ENCODE measurements around the gene CACNA1C.

The CACNA1C gene

DNA sequence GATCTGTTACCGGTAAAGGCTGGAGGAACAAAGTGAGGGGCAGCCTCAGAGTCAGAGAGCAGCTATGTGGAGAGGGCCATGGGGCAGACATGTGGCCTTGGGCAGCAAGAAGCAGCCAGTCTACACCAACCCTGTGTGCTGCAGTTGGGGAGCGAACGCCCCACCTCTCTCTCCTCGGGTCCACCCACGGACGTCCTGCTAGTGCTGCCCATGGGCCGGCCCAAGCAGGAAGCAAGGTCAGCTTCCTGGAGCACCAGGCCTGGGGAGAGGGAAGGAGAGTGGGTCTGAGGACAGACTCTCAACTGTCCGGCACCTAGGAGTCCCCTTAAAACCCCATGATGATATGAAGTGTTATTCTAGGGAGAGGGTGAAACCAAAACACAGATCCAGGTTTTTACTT is 487.2 kb downstream of the CACNA1C start:
- DNase-seq, result no peak

DNA sequence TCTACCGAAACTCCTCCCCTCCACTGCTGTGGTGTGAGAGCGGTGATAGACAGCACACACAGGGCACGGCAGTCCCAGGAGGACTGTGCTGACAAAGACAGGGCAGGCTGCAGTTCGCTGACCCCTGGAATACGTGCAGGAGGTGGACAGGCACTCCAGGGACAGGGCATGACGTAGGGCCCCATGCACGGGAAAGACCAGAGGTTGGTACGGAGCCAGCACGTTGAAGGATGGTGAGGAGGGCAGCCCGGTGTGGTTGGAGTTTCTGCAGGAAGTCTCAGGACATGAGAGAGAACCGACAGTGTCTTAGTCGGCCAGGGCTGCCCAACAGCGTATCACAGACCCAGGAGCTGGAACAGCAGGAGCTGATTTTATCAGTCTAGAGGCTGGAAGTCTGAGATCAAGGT is 487.8 kb downstream of the CACNA1C start:
- no peak for DNase-seq

DNA sequence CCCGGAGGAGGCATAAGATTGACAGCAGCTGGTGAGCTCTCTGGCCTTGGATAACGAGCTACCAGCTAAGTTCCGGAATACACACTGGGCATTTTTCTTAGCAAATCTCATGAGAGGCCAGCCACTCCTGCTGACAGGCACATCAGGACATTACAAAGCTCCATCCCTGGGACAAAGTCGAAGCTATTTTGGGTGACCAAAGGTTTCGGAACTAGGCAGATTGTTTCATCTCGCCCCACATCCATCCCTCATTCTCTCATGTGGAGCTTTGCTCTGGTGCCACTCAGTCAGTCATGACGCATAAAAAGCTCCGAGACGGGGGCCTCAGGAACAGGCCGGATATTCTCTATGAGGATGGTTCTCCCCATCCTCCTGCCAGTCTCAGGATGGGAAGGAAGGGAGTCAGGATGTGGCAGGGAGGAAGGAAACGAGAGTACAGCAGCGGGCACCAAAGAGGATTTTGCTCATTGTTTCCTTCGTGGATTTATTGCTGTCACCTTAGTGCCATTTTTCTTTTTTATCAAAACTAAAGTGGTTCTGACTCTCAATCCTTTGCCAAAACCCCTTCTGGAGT is 488.9 kb downstream of the CACNA1C start:
- DNase-seq, result no peak

DNA sequence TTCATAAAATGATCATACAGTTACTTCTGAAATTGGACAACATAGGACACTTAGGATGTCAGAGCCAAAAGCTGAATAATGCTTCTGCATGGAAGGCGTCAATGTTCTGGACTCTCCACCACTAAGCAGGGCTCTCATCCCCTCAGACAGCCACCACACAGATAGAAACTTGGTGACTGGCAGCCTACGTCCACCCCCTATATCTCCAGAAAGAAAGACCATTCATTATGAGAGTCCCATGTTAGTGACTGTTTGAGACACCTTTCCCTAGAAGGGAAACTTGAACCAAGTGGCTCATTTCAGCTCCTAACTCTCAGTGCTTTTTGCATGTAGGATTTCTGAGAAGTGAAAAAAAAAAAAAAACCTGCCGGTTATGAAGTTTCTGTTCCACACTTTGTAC is 491.0 kb downstream of the CACNA1C start:
- no peak for DNase-seq

DNA sequence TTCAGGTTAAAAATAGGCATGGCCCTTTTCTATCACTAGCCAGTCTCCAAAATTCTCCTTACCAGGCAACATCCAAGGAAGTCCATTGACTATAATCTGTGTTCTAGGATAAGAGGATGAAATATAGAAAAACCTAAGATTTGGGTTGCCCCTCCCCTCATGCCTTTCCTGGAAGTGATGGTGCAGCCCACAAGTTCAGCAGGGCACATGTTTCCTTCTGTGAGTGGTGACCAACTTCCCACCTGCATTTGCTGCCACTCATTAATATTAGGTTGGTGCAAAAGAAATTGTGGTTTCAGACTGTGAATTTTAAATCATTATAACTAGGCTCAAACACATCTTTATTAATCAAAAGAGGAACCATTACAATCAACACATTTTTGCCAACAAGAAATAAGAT is 491.4 kb downstream of the CACNA1C start:
- no peak for DNase-seq

DNA sequence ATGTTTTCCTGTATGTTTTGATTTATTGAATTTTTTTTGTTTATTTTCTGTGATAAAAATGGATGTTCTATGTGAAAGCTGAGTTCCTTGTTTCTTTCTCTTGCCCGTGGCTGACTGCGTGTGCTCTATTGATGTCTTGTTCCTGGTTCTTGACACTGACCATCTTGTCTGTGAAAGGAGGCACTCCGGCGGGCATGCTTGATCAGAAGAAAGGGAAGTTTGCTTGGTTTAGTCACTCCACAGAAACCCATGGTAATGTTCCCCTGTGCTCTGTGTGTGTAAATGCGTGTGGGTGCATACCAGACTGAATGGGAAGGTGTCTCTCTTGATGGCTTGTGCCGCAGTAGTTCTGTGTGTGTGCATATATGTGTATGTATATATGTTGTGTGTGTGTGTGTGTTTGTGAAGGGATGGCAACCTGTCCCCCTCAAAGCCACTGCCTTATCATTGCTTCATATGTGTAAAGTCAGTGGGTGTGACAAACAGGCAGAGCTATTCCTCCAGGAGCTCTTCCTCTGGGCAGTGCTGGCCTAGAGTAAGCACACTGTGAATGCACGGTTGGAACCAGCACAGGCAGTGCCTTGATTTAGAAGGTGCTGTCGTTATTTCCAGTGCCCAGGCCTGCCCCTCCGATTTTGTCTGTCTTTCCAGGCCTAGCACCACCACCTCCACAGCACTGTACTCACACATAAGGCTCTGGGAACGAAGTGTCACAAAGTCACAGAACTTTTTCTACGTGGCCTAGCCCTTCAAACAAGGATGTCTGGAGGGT is 494.7 kb downstream of the CACNA1C start:
- no peak for DNase-seq

DNA sequence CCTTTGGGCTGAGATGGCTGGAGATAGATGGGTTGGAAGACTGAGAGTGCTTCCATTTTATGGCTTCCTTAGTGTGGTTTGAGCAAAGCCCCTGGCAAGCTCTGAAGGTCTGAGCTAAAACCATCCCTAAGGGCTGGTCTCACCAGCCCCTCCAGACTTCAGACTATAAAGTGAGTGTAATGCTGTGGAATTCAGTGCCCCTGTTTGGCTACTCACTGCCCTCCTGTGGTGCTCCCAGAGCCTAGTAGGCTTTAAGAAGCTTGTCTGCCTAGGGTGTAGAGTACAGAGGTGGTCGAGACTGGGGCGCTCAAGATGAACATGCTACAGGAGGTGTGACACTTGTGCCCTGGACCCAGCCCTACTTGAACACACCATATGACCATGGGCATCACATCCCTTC is 495.3 kb downstream of the CACNA1C start:
- no peak for DNase-seq

DNA sequence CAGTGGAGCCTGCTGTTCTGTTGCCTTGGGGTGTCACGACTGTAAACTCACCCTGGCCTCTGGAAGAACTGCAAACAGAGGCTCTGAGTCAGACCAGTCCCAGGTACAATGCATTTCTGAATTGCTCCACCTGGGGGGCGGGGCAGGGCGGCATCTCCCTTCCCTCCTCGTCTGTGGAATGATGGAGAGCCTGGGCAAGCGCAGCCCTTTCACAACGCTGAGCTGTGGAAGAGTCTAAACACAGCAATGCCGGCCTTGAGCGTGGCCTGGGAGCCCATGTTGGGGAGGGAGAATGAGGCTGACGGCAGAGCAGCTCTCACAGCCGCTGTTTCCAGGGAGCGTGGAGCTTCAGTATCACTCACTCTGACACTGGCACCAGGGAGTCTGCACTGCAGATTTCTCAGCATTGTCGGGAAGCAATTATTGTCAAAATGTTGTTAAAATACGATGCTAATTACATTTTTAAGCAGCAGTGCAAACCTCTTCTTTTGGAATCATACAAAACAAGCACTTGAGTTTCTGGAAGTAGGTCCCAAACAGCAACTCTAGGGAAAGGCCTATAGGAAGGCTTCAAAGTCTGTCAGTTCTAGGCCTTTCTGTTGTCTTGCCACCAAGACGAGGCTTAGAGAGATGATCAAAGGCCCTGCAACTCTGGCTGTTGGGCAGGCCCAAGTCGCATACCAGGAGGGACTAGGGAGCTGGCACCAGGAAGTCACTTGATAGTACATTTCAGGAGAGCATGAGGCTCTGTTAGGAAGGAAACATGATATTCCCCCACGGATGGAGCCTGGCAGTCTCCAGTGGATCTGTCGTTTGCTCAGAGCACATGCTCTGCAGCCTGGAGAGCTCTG is 498.0 kb downstream of the CACNA1C start:
- DNase-seq, result no peak

DNA sequence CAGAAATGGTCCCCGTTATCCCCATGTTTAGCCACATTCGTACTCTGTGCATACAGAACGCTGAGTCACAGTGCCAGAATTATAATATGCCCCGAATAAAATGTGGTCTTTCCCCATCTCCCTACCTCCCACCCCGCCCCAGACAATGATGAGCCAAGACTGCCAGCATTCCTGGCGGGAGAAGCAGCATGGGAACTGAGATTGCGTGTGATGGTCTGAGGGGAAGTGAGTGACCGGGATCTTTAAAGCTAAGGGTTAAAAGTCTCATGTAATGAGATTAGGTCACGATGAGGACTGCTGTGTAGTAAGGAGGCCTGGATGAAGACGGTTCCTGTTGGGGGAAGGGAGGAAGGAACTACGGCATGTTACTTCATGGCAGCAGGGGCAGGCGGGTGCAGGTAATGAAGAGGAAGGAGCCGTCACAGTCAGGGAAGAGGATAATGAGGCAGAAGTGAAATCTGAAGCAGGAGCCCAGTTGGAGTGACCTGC is 498.7 kb downstream of the CACNA1C start:
- DNase-seq, result no peak

DNA sequence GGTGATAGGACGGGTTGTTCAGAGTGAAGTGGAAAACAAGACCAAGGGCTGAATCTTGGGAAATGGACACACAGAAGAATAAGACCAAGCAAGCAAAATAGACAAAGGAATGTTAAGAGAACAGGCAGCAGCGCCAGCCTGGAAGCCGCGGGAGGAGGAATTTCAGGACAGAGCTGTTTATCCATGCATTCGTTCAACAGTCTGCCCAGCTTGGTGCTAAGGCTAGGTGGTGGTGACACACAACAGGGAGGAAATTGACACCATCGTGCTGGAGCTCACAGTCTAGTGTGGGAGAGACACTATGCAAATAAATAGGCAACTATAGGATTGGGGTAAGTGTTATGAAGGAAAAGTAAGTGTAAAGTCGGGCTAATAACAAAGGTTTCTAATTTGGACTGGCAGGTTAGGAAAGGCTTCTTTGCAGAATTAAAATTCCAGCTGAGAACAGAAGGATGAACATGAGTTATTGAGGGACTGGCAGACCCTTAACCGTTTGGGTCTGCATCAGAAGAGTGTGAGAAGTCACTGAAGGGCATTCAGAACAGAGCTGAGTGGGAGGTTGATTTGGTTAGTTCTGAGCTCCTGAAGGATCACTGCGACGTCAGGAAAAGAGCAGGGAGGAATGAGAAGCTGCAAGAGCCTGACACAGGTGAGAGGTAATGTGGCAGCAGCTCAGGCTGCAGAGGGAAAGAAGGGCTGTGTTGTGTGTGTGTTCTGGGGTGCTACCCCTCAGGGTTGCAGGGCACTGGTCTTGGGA is 499.4 kb downstream of the CACNA1C start:
- no peak for DNase-seq

DNA sequence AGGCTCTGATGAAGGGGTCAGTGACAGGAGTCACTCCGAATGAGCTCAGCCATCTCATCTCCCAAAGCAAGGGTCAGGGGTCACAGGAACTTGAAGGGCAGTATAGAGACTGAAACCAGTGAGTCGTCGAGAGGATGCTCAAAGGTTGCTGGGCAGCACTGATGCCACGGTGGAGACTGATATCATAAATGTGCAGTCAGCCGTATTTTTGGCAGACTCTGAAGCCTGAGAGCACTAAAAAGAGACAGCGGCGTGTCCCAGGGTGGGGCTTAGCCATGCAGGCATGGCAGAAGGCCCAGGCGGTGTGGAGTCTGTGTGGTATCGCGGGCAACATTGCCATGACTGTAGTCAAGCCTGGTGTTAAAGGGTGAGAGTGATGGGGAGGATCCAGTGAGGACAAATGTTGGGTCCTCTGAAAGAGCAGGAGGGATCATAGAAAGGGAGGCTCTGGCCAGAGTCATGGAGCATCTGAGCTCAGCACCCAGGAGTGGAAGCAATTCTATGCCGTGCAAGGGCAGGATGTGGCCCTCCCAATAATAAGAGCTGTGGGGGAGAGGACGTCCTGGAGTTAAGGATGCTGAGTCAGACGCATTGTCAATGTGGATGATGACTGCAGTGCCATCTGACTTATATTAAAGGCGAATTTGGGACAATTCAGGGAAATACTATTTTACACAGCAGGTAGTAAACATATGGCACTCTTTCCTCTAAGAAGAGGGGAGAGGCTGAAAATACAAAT is 500.8 kb downstream of the CACNA1C start:
- no peak for DNase-seq

DNA sequence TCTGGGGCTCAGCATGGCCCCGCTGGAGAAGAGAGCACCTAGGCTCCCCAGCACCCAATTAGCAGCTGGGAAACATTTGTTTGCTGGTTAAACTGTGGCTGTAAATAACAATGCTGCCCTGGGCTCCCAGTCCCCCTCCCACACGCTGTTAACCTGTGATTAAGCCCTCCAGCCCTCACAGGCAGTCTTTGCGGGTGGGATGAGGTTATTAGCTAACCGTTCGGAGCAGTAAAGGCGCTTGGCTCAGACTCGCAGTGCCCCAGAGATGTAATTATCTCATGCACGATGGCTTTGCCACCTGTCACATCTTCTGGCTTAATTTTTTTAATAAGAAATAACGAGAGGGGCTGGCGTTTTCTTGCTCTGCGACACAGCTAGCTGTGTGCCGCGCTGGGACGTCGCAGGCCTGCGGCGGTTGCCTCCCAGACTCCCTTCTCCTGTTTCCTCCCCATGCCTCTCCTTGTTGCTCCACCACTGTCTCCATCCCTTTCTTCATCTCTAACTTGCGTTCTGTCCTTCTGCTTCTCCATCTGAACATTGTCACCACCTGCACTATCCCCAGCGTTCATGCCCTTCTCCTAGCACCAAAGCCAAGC is 502.8 kb downstream of the CACNA1C start:
- no peak for DNase-seq

DNA sequence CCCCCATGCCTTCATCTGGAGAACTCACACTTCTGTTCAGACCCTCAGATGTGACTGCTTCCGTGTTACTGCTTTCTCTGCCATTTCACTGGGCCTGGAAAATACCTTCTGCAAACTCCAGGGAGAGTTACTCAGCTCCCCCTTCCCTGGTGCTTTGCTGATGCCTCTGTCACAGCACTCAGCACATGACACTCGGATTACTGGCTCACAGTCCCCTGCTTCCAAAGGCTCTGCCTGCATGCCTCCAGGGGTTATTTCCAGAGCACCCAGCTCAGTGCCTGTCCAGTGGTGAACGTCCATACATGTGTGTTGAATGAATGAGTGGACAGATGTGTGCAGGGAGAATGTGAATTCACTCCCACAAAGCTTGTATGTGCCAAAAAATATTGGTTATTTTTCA is 504.8 kb downstream of the CACNA1C start:
- no peak for DNase-seq

DNA sequence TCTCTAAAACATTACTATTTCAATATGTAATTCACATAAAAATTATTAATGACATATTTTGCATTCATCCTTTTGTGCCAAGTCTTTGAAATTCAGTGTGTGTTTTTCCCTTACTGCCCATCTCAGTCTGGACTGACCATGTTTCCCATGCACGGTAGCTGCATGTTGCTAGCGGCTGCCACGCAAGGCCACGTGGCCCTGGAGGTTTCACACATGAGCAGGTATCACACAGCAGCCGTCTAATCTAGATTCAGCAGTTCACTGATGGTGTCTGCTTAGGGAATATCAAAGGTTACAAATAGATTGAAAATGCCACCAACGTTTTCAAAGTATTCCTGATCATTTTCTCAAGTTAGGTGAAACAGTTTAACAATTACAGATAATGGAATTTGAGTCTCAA is 507.1 kb downstream of the CACNA1C start:
- no peak for DNase-seq

DNA sequence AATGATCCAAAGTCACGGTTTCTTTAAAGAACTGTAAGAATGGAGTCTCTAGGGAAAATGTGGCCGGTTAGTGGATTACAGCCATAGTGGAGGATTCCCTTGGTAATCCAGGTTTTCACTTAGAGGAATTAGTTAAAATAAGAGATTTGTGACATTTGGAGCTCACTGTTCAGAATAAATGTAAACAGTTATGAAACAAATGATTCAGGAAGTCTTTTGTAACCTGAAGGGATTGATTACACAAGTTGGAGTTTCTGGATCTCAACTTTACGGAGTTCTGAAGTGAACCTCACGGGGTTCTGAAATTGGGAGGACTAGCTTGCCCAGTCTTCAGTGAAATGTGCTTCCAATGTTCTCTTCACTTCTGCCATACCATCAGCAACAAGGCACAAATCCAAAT is 507.6 kb downstream of the CACNA1C start:
- DNase-seq, result no peak

DNA sequence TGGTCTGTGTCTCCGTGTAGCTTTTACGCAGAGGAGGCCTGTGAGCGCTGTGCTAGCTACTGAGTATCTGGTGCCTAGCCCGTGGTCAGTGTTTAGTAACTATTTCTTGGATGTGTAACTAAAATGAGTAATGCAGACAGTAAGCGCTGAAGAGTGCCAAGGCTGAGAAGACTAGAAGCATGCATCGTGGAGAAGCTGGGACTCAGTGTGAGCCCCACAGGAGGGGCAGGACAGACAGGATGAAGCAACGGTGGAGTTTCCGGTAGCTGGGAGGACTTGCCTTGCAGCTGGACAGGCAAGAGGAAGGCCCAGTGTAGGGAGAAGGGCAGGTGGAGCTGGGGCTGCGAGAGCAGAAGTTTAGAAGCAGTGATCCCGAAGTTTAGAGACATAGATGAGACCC is 508.6 kb downstream of the CACNA1C start:
- DNase-seq, result no peak

DNA sequence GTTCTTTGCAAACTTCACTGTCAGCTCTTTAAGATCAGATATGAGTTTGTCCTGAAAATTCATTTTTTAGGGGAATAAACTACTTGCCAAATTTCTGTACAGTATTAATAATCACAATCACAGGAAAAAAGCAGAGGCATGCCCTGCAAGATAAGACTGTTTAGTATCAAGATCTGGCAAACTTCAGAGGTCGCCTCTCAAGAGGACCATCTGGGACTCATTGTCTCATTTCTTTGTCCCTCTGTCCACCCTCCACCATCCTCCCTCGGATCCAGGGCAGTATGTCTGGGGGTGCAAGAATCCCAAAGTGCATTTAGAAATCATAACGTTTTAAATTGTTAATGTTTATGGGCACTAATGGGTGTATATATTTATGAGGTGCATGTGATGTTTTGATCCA is 509.6 kb downstream of the CACNA1C start:
- DNase-seq, result no peak

DNA sequence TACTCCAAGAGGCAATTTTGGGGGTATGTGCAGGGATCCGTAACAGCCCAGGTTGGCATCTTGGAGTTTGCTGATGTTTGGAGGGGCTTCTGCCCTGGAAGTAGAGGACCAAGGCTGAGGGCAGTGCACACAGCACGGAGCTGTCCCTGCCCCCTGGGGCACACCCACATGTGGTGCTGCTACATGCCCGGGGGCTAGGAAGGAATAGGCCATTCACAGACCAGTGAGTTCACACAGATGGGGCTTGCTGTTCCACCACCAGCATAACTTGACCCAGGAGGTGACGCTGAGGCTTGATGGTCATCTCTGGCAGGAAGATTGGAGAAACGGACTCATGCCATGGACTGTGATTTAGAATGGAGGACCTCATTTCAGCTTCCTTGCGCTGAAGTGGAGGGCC is 510.9 kb downstream of the CACNA1C start:
- no peak for DNase-seq

DNA sequence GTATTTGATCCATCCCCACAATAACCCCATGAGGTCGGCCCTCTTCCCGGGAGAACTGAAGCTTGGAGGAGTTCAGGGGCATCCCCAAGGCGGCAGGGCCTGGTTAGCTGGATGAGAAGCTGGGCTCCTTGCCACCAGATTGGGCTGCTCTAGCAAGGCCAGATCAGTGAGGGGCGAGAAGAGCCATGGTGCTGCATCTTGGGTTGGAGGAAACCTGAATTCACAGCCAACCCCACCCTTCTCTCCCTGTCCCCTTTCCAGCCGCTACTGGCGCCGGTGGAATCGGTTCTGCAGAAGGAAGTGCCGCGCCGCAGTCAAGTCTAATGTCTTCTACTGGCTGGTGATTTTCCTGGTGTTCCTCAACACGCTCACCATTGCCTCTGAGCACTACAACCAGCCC is 513.4 kb downstream of the CACNA1C start:
- DNase-seq, result no peak

DNA sequence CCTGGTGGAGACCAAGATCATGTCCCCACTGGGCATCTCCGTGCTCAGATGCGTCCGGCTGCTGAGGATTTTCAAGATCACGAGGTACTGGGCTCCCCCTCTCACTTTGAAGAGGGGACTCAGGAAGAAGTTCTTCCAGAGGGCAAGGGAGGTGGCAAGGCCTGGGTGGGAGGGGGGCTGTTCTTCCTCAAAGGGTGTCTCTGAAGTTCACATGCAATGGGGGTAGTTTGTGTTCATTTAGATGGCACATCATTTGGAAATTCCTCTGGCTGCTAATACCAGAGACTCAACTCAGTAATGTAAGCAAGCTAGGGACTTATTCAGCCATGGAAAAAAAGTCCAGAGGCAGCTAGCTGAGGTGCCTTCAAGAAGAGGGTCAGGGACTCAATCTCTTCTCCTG is 514.9 kb downstream of the CACNA1C start:
- DNase-seq, result no peak

DNA sequence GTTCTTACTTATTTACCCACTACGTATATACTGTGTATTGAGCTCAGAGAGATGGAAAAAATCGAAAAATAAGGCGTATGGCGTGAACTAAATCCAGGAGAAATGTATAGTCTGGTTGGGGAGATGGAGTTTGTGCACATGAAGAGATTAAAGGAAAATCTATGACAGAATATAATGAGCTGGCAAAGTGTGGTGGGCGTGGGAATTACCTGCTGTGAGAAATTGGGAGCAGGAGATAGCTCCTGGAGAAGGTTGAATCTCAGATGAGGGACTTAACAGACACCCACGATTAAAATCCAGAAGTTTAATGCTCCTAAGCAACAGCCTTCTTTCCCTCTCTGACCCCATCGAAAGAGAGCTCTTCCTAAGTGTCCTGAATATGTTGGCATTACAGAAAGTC is 517.8 kb downstream of the CACNA1C start:
- no peak for DNase-seq

DNA sequence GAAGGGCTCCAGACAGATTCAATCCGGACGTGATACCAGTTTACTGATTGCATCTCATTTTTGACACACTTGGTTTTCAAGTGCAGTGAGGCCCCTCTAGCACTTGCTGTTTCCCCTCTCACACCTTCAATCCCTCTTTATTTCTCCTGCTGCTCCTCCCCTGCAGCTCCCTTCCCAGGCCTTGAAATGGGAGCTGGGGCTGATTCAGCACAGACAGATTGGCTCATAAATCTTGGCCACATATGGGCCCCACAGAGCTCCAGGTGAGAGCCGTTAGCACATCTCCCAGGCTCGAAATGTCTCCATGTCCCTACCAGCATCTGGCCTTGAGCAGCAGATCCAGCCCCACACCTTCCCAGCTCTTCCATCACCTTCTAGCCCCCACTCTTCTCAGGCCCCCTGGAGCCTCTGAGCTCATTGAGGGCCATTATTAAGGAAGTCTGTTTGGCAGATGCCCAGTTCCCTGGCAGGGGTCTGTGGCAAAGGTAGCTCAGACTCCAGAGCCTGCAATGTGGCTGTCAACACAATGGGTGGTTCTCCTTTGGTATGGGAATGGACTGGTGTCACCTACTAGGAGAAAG is 521.7 kb downstream of the CACNA1C start:
- no peak for DNase-seq
